ENCODE data around the gene FAM234B.

FAM234B gene

DNA sequence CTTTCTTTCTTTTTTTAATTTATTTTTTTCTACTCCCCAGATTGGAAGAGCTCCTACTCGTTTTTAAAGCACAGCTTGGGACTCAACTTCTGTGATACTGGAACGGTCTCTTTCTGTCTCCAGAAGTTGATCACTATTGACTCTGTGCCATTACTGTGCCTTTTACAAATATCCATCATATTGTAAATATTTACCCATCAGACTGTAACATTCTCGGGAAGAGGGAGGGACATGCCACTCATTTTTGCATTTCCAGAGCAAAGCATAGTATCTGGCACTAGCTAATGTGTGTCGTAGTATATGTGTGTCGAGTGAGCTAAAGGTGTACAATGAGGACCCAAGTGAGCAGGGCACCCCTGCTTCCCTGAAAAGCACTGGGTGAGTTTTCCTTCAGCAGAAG, 83.3 kb downstream of the FAM234B start:
- TF ChIP-seq, protein P1, sequence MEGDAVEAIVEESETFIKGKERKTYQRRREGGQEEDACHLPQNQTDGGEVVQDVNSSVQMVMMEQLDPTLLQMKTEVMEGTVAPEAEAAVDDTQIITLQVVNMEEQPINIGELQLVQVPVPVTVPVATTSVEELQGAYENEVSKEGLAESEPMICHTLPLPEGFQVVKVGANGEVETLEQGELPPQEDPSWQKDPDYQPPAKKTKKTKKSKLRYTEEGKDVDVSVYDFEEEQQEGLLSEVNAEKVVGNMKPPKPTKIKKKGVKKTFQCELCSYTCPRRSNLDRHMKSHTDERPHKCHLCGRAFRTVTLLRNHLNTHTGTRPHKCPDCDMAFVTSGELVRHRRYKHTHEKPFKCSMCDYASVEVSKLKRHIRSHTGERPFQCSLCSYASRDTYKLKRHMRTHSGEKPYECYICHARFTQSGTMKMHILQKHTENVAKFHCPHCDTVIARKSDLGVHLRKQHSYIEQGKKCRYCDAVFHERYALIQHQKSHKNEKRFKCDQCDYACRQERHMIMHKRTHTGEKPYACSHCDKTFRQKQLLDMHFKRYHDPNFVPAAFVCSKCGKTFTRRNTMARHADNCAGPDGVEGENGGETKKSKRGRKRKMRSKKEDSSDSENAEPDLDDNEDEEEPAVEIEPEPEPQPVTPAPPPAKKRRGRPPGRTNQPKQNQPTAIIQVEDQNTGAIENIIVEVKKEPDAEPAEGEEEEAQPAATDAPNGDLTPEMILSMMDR (conservative IDR thresholded peaks at IDR 0.05; ENCODE audit: low read depth, low read length), result no peak
- no peak for DNase-seq (ENCODE audit: low read depth)

DNA sequence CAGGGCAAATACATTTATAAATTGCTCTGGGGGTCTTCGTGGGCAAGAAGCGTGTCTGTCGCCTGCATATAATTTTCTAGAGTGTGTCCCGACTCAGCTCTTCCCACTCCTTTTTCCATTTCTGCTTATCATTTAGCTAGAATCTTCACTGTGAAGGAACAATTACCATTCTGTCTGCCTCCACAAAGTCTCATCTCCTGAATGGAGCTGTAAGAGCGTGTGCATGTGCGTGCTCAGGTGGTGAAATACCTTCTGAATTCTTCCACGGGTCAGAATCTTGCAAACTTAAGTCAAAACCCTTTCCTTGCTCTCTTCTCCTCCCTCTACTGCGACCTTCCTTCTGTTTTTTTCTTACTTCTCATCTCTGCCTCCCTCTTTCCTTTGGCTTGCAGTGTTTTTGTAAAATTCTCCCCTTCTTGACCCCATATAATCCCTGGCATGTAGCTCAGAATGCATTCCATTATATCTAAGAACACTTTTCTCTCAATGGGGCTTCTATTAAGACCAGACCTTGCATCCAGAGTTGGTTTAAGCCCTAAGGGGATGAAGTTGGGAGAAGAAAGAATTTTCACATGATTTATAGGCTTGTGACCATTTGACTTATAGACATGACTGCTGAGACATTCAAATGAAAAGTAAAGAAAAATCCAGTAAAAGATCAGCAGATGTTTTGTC, 84.2 kb downstream of the FAM234B start:
- peak; percentile 62 for DNase-seq (ENCODE audit: low read depth)
- TF ChIP-seq, protein P1 (conservative IDR thresholded peaks at IDR 0.05; ENCODE audit: low read depth, low read length), result no peak
- H3K4me3 ChIP-seq (ENCODE audit: low read length), result no peak overlapping the region

More for the DNA sequence above, 83.3 kb downstream of the FAM234B start:
- H3K4me3 ChIP-seq (ENCODE audit: low read length), result no peak overlapping the region

DNA sequence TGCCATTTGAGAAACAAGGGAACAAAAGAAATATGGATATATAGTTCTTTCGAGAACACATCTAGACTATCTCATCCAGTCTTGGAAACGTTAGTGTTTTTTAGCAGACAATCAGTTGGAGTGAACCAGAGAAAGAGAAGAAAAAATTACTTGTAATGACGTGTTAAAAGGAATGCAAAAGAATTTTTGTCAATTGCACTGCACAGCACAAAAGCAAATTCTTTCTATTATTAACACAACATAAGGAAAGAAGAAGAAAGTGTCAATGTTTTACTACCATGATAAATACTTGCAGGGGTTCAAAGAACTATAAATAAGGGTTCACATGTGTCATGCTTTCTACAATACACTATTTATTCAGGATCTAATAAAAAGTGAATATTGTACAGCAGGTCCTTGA, 86.8 kb downstream of the FAM234B start:
- DNase-seq (ENCODE audit: low read depth), result no peak
- TF ChIP-seq, protein P1 (conservative IDR thresholded peaks at IDR 0.05; ENCODE audit: low read depth, low read length), result no peak

More for the DNA sequence above, 86.8 kb downstream of the FAM234B start:
- no peak overlapping the region for H3K4me3 ChIP-seq (ENCODE audit: low read length)

Data from retinal pigment epithelial cell (primary cell).